GM12892 (cell line): ENCODE data around the gene CHST9.

ENCODE experiments used
- POLR2A ChIP-seq: IDR thresholded peaks from 2 replicates; pipeline ENCODE4 v1.6.1; 2011; ENCODE audit warnings: low read depth, low read length, control low read depth
- POLR2AphosphoS5 ChIP-seq: IDR thresholded peaks from 2 replicates; pipeline ENCODE4 v1.6.1; 2011; ENCODE audit warnings: low read depth, low read length, control low read depth

DNA sequence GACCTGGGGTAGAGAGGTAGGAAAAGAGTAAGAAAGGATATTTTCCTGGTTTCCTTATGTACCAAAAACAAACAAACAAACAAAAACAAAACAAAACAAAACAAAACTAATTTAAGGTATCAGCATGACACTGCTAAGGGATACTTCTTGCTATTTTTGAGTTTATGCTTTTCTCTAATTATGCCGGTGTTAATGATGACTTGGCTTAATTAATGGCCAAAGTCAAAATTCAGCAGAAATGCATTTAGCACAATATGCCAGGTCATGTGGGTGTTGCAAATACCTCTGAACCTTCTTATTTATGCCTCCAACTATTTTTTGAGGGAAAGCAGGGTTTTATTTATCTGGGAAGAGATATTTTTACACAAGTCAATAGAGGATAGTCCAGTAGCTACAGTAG, 3.2 kb upstream of the CHST9 start:
- TF ChIP-seq POLR2AphosphoS5: no peak
- no peak for TF ChIP-seq POLR2A
